ENCODE measurements around the gene TIMM44.

The TIMM44 gene

DNA sequence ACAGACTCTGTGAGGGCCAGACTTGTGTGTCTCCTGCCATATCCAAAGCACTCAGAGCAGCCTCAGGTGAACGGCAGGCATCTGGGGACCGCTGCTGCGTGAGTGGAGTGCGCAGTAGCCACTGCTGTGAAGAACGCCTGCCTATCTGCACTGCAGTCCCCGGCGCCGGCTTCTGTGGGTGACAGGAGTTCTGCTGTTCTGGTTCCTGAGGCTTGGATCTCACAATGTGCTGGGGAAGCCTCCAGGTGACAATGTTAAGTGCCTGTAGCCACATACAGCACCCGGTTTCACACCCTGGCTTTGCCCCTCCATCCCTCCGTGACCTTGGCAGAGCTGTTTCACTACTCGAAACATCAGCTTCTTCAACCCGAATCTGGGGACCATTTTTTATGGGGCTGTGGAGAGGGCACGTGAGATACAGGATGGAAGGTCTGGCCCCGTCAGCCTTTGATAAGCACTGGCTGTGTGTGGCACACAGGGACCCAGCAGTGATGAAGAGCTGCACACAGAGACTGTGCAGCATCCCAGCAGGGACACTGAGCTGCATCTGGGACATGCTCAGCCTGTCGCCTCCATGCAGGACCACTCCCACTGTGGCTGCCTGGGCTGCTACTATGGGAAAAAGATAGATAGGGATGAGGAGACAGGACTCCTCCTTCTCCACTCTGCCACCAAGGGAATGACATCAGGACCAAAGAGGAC is 33.7 kb upstream of the TIMM44 start:
- H3K4me3 ChIP-seq (ENCODE audit: low read depth, low read length): no peak overlapping the region
- TF ChIP-seq CTCF (conservative IDR thresholded peaks at IDR 0.05; ENCODE audit: low read depth, low read length): no peak
- DNase-seq (ENCODE audit: low read depth): no peak

DNA sequence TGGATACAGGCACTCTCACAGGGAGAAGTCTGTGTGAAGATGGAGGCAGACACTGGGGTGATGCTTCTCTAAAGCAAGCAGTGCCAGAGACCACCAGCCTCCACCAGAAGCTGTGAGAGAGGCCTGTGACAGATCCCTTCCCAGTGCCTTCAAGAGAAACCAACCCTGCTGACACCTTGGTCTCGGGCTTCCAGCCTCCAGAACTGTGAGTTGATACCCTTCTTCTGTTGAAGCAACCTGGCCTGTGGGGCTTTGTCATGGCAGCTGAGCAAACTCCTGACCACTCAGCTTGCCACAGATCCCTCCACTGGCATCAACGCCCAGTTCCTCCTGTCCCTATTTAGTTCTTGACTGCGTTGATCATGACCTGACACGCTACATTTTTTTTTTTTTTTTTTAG is 33.0 kb upstream of the TIMM44 start:
- no peak for DNase-seq (ENCODE audit: low read depth)
- no peak overlapping the region for H3K4me3 ChIP-seq (ENCODE audit: low read depth, low read length)
- no peak for TF ChIP-seq CTCF (conservative IDR thresholded peaks at IDR 0.05; ENCODE audit: low read depth, low read length)

DNA sequence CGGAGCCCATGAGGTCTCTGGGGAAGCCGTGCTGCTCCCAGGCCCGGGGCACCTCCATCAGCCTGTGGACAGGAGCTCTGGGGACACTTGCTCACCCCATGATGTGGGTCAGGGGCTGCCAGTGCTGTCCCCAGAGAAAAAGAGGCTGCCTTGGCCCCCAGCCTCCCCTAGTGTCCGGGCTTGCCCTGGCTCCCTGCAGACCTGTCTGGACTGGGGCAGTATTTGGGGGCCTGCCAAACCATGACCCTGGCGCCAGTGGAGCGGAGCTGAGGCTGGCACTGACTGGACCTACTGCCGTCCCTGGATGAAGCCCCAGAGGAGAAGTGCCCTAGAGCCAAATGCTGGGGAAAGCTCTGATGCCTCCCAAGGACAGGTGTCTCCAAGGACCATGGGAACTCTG is 31.6 kb upstream of the TIMM44 start:
- DNase-seq (ENCODE audit: low read depth): no peak
- TF ChIP-seq CTCF (conservative IDR thresholded peaks at IDR 0.05; ENCODE audit: low read depth, low read length): no peak
- no peak overlapping the region for H3K4me3 ChIP-seq (ENCODE audit: low read depth, low read length)

DNA sequence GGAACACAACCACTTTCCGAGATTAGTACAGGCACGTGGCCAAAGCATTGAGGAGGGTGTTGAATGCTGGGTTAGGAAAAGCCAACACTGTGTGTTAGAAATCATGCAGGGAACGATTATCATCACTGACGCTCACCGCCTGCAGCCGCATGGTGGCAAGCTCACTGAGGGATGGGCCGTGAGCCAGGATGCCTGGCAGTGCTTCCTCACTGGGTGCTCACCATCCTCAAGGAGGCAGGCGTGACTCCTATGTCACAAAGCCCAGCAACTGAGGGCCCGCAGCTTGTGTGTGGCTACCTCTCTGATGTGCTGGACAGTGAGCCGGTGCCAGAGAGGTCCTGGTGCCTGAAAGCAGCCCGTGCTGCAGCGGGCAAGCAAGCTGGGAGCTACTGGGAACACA is 30.4 kb upstream of the TIMM44 start:
- H3K4me3 ChIP-seq (ENCODE audit: low read depth, low read length): no peak overlapping the region
- DNase-seq (ENCODE audit: low read depth): no peak
- no peak for TF ChIP-seq CTCF (conservative IDR thresholded peaks at IDR 0.05; ENCODE audit: low read depth, low read length)

DNA sequence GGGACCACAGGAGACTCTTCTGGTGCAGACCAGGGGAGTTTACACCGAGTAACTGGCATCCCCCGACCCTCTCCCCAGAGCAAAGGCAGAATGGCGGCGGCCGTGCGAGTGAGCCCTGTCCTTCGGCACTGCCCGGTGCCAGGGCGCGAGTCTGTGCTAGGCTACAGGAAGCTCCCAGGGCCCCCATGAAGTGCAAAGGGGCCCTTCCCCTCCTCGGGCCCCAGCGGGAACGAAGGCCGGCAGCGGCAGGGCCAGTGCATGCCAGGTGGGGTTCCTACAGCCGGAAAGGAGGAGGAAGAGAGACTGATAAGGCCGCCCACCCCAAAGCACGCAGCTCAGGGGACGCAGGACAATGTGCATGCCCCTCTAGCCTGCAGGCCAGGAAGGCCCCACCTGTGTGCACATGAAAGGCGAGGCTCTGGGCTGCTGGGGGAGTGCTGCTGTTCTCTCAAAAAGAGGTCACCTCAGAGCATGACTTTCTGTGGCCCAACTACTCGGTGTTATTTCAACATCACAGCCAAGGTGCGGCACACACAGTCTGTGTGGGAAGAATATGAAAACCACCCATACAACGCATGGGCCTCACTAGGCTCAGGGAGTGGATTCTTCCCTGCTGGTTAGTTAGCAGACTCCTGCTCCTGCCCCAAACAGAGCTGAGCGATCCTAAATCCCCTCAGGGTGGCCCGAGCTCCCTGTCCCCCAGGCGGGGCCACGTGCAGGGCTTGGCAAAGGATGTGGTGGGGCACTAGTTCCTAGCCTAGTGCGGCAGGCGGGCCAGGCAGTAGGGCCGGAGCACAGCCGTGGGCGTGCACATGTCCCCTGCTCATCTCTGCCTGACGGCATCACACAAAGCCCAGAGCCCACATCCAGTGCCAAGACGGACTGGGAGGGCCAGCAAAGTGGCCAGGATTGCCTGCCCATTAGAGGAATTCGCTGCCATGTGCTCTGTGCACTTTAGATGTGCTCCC is 28.4 kb upstream of the TIMM44 start:
- H3K4me3 ChIP-seq (ENCODE audit: low read depth, low read length): no peak overlapping the region
- no peak for DNase-seq (ENCODE audit: low read depth)
- TF ChIP-seq CTCF (conservative IDR thresholded peaks at IDR 0.05; ENCODE audit: low read depth, low read length): no peak

- peak; percentile 58 for DNase-seq (ENCODE audit: low read depth)
- H3K4me3 ChIP-seq (ENCODE audit: low read depth, low read length): no peak overlapping the region
- peak; percentile 89 for TF ChIP-seq CTCF (conservative IDR thresholded peaks at IDR 0.05; ENCODE audit: low read depth, low read length)
Measured at GRCh38 chr19:7970716-7971448, 27.4 kb upstream of the TIMM44 start.
